ENCODE results near the gene MUS81.

The MUS81 gene

DNA sequence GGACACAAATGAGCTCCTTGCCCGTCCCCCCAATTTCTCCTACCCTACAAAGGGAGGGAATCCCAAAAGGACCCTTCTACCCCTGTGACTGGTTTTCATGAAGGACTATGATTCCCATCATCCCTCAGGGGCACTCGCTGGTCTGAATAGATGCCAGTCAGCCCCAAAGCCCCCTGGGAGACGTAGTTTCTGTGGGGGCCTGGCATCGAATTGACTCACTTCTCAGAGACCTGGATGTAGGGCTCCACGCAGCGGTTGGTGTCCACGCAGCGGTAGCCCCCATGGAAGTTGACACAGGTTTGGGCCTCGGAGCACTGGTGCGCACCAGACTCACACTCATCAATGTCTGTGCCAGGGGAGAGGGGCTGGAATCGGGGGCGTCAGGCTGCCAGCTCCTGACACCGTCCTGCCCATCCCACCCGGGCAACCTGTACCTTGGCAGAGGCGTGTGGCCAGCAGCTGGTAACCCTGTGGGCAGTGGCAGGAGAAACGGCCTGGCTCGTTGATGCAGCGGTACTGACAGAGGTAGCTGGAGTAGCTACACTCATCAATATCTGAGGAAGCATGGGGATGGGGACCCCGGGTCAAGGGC is 7.9 kb downstream of the MUS81 start:
- Histone ChIP-seq H3K9me3 (ENCODE audit: control insufficient read depth, low read length) (no peaks in the 10 kb centered on the region), H3K4me3 (ENCODE audit: extremely low read depth, insufficient read depth, low read length, poor library complexity, severe bottlenecking) (no peak overlapping the region), H3K27ac (ENCODE audit: low read depth, low read length, severe bottlenecking) (no peak overlapping the region), H3K4me1 (ENCODE audit: control insufficient read depth, insufficient read depth, low read length, poor library complexity, severe bottlenecking) (peaks cover 18% of the 10 kb centered on the region), H3K36me3 (ENCODE audit: control insufficient read depth, insufficient read depth, low read length) (peaks cover 83% of the 10 kb centered on the region)
- 94 to 95% methylated on average over 16 to 18 of the region's 19 CpGs for WGBS, 2 experiments (ENCODE audit: insufficient coverage in 2 of 2)

GRCh38 chr11:65868907-65869306 is 8.7 kb downstream of the MUS81 start:
- H3K4me3 ChIP-seq (ENCODE audit: extremely low read depth, insufficient read depth, low read length, poor library complexity, severe bottlenecking), result no peak overlapping the region
- peaks cover 76% of the 10 kb centered on the region for H3K36me3 ChIP-seq (ENCODE audit: control insufficient read depth, insufficient read depth, low read length)
- no peaks in the 10 kb centered on the region for H3K9me3 ChIP-seq (ENCODE audit: control insufficient read depth, low read length)
- H3K4me1 ChIP-seq (ENCODE audit: control insufficient read depth, insufficient read depth, low read length, poor library complexity, severe bottlenecking), result peaks cover 18% of the 10 kb centered on the region
- WGBS, 2 experiments (ENCODE audit: insufficient coverage in 2 of 2), result 100% methylated on average over 2 of the region's 3 CpGs
- no peak overlapping the region for H3K27ac ChIP-seq (ENCODE audit: low read depth, low read length, severe bottlenecking)

- Histone ChIP-seq H3K4me3 (ENCODE audit: extremely low read depth, insufficient read depth, low read length, poor library complexity, severe bottlenecking) (no peak overlapping the region), H3K4me1 (ENCODE audit: control insufficient read depth, insufficient read depth, low read length, poor library complexity, severe bottlenecking) (peaks cover 18% of the 10 kb centered on the region), H3K27ac (ENCODE audit: low read depth, low read length, severe bottlenecking) (no peak overlapping the region), H3K36me3 (ENCODE audit: control insufficient read depth, insufficient read depth, low read length) (peaks cover 67% of the 10 kb centered on the region), H3K9me3 (ENCODE audit: control insufficient read depth, low read length) (no peaks in the 10 kb centered on the region)
- 97 to 99% methylated on average over 16 to 21 of the region's 24 CpGs for WGBS, 2 experiments (ENCODE audit: insufficient coverage in 2 of 2)
These were observed 9.5 kb downstream of the MUS81 start for GRCh38 chr11:65869643-65870306.

GRCh38 chr11:65870307-65870658 is 10.1 kb downstream of the MUS81 start:
- H3K4me3 ChIP-seq (ENCODE audit: extremely low read depth, insufficient read depth, low read length, poor library complexity, severe bottlenecking), result no peak overlapping the region
- H3K9me3 ChIP-seq (ENCODE audit: control insufficient read depth, low read length), result no peaks in the 10 kb centered on the region
- H3K27ac ChIP-seq (ENCODE audit: low read depth, low read length, severe bottlenecking), result no peak overlapping the region
- H3K36me3 ChIP-seq (ENCODE audit: control insufficient read depth, insufficient read depth, low read length), result peaks cover 62% of the 10 kb centered on the region
- WGBS, 2 experiments (ENCODE audit: insufficient coverage in 2 of 2), result 89 to 96% methylated on average over 10 to 11 of the region's 11 CpGs
- peaks cover 18% of the 10 kb centered on the region for H3K4me1 ChIP-seq (ENCODE audit: control insufficient read depth, insufficient read depth, low read length, poor library complexity, severe bottlenecking)

GRCh38 chr11:65870706-65871681 is 10.8 kb downstream of the MUS81 start:
- peaks cover 18% of the 10 kb centered on the region for H3K4me1 ChIP-seq (ENCODE audit: control insufficient read depth, insufficient read depth, low read length, poor library complexity, severe bottlenecking)
- no peaks in the 10 kb centered on the region for H3K9me3 ChIP-seq (ENCODE audit: control insufficient read depth, low read length)
- peak overlapping the region; percentile 58 for H3K4me3 ChIP-seq (ENCODE audit: extremely low read depth, insufficient read depth, low read length, poor library complexity, severe bottlenecking)
- peak overlapping the region; percentile 10 for H3K27ac ChIP-seq (ENCODE audit: low read depth, low read length, severe bottlenecking)
- H3K36me3 ChIP-seq (ENCODE audit: control insufficient read depth, insufficient read depth, low read length), result peaks cover 55% of the 10 kb centered on the region
- WGBS, 2 experiments (ENCODE audit: insufficient coverage in 2 of 2), result 88% methylated on average over 17 to 19 of the region's 24 CpGs

- Histone ChIP-seq H3K9me3 (ENCODE audit: control insufficient read depth, low read length) (no peaks in the 10 kb centered on the region), H3K36me3 (ENCODE audit: control insufficient read depth, insufficient read depth, low read length) (peaks cover 45% of the 10 kb centered on the region), H3K4me3 (ENCODE audit: extremely low read depth, insufficient read depth, low read length, poor library complexity, severe bottlenecking) (peak overlapping the region; percentile 58), H3K27ac (ENCODE audit: low read depth, low read length, severe bottlenecking) (peak overlapping the region; percentile 10), H3K4me1 (ENCODE audit: control insufficient read depth, insufficient read depth, low read length, poor library complexity, severe bottlenecking) (peaks cover 18% of the 10 kb centered on the region)
- 36 to 43% methylated on average over 13 to 15 of the region's 26 CpGs for WGBS, 2 experiments (ENCODE audit: insufficient coverage in 2 of 2)
These were observed 11.7 kb downstream of the MUS81 start for GRCh38 chr11:65871811-65872548.

DNA sequence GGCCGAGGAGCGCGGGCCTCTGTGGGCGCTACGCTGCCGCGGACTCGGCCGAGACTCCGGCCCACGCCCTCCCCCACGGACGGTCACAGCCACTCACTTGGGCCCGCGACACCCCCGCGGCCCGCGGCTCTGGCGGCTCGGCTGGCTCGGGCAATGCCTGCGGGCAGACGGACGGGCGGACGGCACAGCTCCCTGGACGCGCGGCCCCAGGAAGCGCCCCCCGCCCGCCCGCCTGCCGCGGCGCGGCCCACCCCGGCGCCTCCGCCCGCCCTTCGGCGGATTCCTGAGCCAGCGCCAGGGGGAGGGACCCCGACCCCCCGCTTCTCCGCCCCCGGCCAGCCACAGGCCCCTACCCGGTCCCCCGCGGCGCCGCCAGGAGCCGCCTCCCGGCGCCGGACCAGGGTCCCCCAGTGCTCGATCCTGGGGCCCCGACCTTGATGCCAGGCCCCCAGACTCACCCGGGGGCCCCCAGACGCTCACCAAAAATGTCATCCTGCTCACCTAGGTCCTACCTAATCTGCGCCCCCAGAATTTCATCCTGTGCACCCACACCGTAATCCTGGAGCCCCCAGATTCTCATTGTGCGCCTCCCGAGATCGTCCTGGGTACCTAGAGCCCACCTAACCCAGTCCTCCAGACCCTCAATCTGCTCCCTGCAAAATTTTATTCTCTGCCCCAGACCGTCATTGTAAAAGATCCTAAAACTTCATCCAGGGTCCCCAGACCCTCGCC is 12.5 kb downstream of the MUS81 start, which contains the start of gene EFEMP2:
TSS of gene EFEMP2 (minus strand) at position 215 of the 732 bp plus-strand sequence. CDS start 446 bp downstream, outside the sequence.
- H3K4me1 ChIP-seq (ENCODE audit: control insufficient read depth, insufficient read depth, low read length, poor library complexity, severe bottlenecking), result peaks cover 18% of the 10 kb centered on the region
- peak within 1 kb of the TSS; percentile 58 for H3K4me3 ChIP-seq (ENCODE audit: extremely low read depth, insufficient read depth, low read length, poor library complexity, severe bottlenecking)
- H3K36me3 ChIP-seq (ENCODE audit: control insufficient read depth, insufficient read depth, low read length), result peaks cover 38% of the 10 kb centered on the region
- H3K9me3 ChIP-seq (ENCODE audit: control insufficient read depth, low read length), result no peaks in the 10 kb centered on the region
- H3K27ac ChIP-seq (ENCODE audit: low read depth, low read length, severe bottlenecking), result peak within 1 kb of the TSS; percentile 45
- 1 to 3% methylated on average over 31 to 34 of the region's 69 CpGs for WGBS, 2 experiments (ENCODE audit: insufficient coverage in 2 of 2)

DNA sequence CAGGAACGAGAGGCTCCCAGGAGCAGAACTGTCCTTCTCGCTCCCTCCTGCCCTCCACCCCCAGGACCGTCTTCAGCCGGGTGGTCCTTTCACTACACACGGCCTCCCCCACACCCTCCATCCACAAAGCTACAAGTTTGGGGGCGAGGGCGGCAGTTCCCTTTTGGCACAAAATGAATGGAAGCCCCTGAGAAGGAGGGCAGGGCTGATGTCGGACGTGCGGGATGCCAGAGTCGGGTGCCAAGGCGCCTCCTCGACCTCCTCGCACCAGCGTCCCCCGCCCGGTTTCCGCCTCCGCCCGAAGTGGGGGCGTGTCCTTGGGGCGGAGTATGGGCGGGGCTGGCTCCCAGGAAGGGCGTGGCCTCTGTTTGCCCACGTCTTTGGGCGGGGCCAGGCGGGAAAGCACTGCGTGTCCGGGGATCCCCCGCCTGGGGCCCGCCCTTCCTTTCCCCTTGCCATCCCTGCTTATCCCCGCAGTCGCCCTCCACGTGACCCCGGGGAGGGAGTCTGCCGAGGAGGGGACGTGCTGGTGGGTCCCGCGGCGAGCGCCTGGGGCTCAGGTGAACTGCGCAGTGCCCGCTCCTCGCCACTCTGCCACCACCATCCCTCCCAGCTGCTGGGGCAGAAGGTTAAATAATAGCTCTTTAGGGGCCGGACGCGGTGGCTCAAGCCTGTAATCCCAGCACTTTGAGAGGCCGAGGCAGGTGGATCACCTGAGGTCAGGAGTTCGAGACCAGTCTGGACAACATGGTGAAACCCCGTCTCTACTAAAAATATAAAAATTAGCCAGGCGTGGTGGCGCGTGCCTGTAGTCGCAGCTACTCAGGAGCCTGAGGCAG is 13.3 kb downstream of the MUS81 start:
- Histone ChIP-seq H3K4me3 (ENCODE audit: extremely low read depth, insufficient read depth, low read length, poor library complexity, severe bottlenecking) (peak overlapping the region; percentile 58), H3K27ac (ENCODE audit: low read depth, low read length, severe bottlenecking) (peak overlapping the region; percentile 45), H3K9me3 (ENCODE audit: control insufficient read depth, low read length) (no peaks in the 10 kb centered on the region), H3K36me3 (ENCODE audit: control insufficient read depth, insufficient read depth, low read length) (peaks cover 30% of the 10 kb centered on the region), H3K4me1 (ENCODE audit: control insufficient read depth, insufficient read depth, low read length, poor library complexity, severe bottlenecking) (peaks cover 18% of the 10 kb centered on the region)
- WGBS, 2 experiments (ENCODE audit: insufficient coverage in 2 of 2), result 4 to 13% methylated on average over 32 to 38 of the region's 54 CpGs

GRCh38 chr11:65879617-65880016 is 19.4 kb downstream of the MUS81 start, which contains the start of gene CTSW:
Gene CTSW, plus strand, starts transcription at chr11:65879837. Its CDS starts 18 bp downstream, at chr11:65879855.
- H3K27ac ChIP-seq (ENCODE audit: low read depth, low read length, severe bottlenecking), result no peak within 1 kb of the TSS

More at GRCh38 chr11:65879617-65880016, 19.4 kb downstream of the MUS81 start, which contains the start of gene CTSW:
- Histone ChIP-seq H3K9me3 (ENCODE audit: control insufficient read depth, low read length) (no peaks in the 10 kb centered on the region), H3K4me1 (ENCODE audit: control insufficient read depth, insufficient read depth, low read length, poor library complexity, severe bottlenecking) (no peaks in the 10 kb centered on the region), H3K4me3 (ENCODE audit: extremely low read depth, insufficient read depth, low read length, poor library complexity, severe bottlenecking) (no peak within 1 kb of the TSS), H3K36me3 (ENCODE audit: control insufficient read depth, insufficient read depth, low read length) (peaks cover 31% of the 10 kb centered on the region)
- 80 to 85% methylated on average over 7 of the region's 7 CpGs for WGBS, 2 experiments (ENCODE audit: insufficient coverage in 2 of 2)
